Endothelial cell (in vitro differentiated cells): ENCODE measurements around the gene MYO1C. TPM values are rescaled to one million over a fixed set of nuclear protein-coding genes. Genes with fewer than 3 reads are reported as not detected.

ENCODE experiments used
- DNase-seq: peaks from one replicate; pipeline ENCODE4 v3.0.0; 2021; ENCODE audit warnings: low spot score
- H3K27ac Mint-ChIP-seq: one replicate; pipeline ENCODE4 v1.8.0; 2021; ENCODE audit warnings: mixed read lengths, inconsistent platforms; ENCODE audit not compliant: unreplicated experiment
- H3K27me3 Mint-ChIP-seq: one replicate; pipeline ENCODE4 v1.8.0; 2021; ENCODE audit warnings: mild to moderate bottlenecking, moderate library complexity, mixed read lengths, inconsistent platforms; ENCODE audit not compliant: unreplicated experiment
- H3K36me3 Mint-ChIP-seq: one replicate; pipeline ENCODE4 v1.8.0; 2021; ENCODE audit warnings: mild to moderate bottlenecking, low read depth, mixed read lengths, inconsistent platforms; ENCODE audit not compliant: unreplicated experiment
- H3K4me1 Mint-ChIP-seq: one replicate; pipeline ENCODE4 v1.8.0; 2021; ENCODE audit warnings: mild to moderate bottlenecking, mixed read lengths, inconsistent platforms; ENCODE audit not compliant: unreplicated experiment
- H3K4me3 Mint-ChIP-seq: one replicate; pipeline ENCODE4 v1.8.0; 2021; ENCODE audit warnings: mild to moderate bottlenecking, mixed read lengths, inconsistent platforms; ENCODE audit not compliant: unreplicated experiment
- H3K9me3 Mint-ChIP-seq: one replicate; pipeline ENCODE4 v1.8.0; 2021; ENCODE audit warnings: mixed read lengths, inconsistent platforms; ENCODE audit not compliant: unreplicated experiment
- total RNA-seq: library from RNA; stranded (reverse); fragmentation: NEBNext Ultra II Directional; extraction: Animal tissue kit (Norgen Biotek cat#: 25700); gene quantifications from one replicate; pipeline ENCODE4 v1.2.1, GENCODE V29; 2021; ENCODE audit not compliant: unreplicated experiment
- TF ChIP-seq, protein P1 (sequence below): fragments of 200-600 bp; sonication (generic); IDR thresholded peaks from one replicate; pipeline ENCODE4 v1.5.0; 2021; ENCODE audit warnings: antibody characterized with exemption; ENCODE audit not compliant: unreplicated experiment

MYO1C gene
- total RNA-seq, 1 donor from 2014 or later = 117 TPM

GRCh38 chr17:1494203-1494602 lies 1.7 kb upstream of the MYO1C start:
- TF ChIP-seq, protein P1, sequence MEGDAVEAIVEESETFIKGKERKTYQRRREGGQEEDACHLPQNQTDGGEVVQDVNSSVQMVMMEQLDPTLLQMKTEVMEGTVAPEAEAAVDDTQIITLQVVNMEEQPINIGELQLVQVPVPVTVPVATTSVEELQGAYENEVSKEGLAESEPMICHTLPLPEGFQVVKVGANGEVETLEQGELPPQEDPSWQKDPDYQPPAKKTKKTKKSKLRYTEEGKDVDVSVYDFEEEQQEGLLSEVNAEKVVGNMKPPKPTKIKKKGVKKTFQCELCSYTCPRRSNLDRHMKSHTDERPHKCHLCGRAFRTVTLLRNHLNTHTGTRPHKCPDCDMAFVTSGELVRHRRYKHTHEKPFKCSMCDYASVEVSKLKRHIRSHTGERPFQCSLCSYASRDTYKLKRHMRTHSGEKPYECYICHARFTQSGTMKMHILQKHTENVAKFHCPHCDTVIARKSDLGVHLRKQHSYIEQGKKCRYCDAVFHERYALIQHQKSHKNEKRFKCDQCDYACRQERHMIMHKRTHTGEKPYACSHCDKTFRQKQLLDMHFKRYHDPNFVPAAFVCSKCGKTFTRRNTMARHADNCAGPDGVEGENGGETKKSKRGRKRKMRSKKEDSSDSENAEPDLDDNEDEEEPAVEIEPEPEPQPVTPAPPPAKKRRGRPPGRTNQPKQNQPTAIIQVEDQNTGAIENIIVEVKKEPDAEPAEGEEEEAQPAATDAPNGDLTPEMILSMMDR = no peak
- peaks cover 28% of the 10 kb centered on the region for H3K4me1 Mint-ChIP-seq
- peaks cover 19% of the 10 kb centered on the region for H3K36me3 Mint-ChIP-seq
- peak overlapping the region; percentile 93 for H3K27ac Mint-ChIP-seq
- H3K9me3 Mint-ChIP-seq = no peaks in the 10 kb centered on the region
- no peak for DNase-seq
- H3K4me3 Mint-ChIP-seq = peak overlapping the region; percentile 86
- H3K27me3 Mint-ChIP-seq = peaks cover 10% of the 10 kb centered on the region

DNA sequence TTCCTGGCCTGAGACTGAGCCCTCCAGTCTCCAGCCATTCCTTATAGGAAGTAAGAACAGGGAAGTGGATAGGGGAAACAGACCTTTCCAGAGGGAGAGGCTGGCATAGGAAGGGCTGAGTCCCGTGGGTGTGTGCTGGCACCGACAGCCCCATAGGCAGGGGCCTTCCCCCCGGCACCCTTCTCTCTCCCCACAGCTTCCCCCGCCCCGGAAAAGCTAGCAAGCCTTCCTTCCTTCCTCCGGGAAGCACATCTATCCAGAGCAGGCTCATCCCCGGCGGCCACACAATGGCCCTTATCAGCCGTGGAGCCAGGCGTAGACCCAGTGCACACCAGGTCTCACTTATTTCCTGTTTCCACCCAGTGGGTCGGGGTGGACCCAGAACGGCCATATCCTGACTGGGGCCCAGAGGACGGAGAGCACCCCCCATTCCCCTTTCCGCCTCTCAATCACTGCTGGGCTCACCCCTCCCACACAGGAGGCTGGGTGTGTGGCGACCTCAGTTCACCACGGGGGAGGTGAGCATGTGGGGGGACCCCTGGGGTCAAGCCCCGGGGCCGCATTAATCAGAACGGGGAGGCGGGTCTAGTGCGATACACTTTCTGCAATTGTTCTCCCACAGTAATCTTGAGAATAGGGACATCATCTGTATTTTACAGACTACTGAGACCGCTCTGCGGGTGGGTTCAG lies 950 bp upstream of the MYO1C start:
- Mint-ChIP-seq H3K9me3 (no peaks in the 10 kb centered on the region), H3K4me3 (peak overlapping the region; percentile 86), H3K27ac (peak overlapping the region; percentile 93), H3K36me3 (peaks cover 19% of the 10 kb centered on the region), H3K4me1 (peaks cover 28% of the 10 kb centered on the region), H3K27me3 (peaks cover 15% of the 10 kb centered on the region)
- DNase-seq = peak; percentile 46
- TF ChIP-seq, protein P1 = no peak

DNA sequence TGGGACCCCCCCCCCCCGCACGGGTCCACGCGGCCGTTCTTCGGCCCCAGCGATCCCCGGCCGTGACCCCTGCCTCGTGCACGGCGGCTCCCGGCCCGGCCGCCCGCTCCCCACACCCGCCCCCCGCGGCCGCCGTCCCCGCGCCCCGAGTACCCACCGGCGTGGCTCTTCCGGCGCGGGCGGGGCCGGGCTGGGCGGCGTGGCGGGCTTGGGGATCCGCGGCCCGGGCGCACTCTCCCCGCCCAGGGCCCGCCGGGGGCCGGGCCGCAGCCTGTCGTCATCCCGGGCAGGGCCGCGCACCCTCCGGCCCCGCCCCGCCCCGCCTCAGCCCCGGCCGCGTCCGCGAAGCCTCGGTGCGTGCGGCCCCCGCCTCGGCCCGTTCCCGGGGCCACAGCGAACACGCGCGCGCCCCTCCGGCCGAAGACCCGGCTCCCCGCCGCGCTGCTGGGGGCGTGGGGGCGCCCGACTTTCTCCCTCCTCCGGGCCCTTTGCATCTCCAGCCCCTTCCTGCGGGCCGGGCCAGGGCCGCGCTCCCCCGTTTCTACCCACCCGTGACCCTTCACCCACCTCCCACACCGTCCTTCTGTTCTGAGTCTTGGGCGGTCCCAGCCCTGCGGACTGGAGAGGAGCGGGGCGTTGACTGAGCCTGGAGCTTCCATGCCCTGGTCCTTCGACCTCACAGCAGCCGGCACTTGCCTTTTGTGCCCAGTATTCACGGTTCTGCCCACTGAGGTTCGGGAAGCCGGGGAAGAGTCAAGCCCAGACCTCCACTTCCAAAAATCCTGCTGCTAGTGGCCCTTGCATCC lies 840 bp downstream of the MYO1C start:
- Mint-ChIP-seq H3K27ac (peak overlapping the region; percentile 77), H3K36me3 (peaks cover 16% of the 10 kb centered on the region), H3K27me3 (peaks cover 21% of the 10 kb centered on the region), H3K9me3 (no peaks in the 10 kb centered on the region), H3K4me3 (peak overlapping the region; percentile 94), H3K4me1 (peaks cover 28% of the 10 kb centered on the region)
- peak; percentile 48 for DNase-seq
- TF ChIP-seq, protein P1 = no peak

DNA sequence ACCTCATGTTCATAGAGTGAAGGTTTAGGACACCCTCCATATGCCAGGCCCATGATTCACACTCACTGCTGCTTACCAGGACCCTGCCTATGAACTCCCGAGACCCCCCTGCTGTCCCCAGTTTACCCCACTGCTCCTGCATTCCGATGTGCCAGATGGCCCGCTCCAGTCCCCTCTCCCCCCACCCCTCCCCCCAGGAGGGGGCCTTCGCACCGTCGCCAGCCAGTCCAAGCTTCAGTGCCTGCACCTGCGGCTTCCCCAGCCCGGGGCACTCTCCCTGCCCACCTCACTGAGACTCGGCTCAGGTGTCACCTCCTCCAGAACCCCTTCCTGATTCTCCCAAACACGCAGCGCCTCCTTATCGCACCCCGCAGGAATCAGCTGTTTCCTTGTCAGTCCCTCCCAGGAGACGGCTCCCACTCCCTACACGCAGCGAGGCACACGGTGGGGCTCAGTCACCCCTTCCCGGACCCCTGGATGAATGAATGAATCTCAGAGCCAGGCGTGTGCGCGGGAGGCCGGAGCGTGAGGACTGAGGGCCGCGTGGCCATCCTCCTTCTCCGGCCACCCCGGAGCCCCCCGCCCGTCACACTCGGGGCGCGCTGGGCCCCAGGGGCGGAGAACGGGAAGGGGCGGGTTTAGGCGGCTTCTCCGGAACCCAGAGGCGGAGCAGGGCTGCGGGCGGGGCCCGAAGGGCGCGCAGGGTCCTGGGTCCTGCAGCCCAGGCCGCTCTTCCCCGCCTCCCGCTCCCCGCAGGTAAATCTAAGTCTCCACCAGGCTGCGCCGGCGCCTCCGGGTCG lies 1.6 kb downstream of the MYO1C start:
- peak; percentile 56 for DNase-seq
- Mint-ChIP-seq H3K4me1 (peaks cover 28% of the 10 kb centered on the region), H3K4me3 (peak overlapping the region; percentile 87), H3K9me3 (no peaks in the 10 kb centered on the region), H3K36me3 (peaks cover 16% of the 10 kb centered on the region), H3K27me3 (peaks cover 24% of the 10 kb centered on the region), H3K27ac (peak overlapping the region; percentile 28)
- TF ChIP-seq, protein P1 = no peak
